Fibroblast of the aortic adventitia (primary cell): ENCODE measurements around the gene ZNF8. TPM values are rescaled to one million over a fixed set of nuclear protein-coding genes. Genes with fewer than 3 reads are reported as not detected.

Experiments used
- DNase-seq: peaks from one replicate; pipeline ENCODE4 v3.0.0-alpha.2; 2010; ENCODE audit warnings: low read depth
- H3K4me3 ChIP-seq: 2 replicates; pipeline ENCODE4 v1.5.1; 2011; ENCODE audit warnings: low read depth, mild to moderate bottlenecking, control low read depth, low read length, moderate library complexity
- small RNA-seq: library from RNA; depleted of rRNA; stranded (forward); fragments of <200 nt; gene quantifications from one replicate; pipeline ENCODE3, GENCODE V24; 2012
- total RNA-seq: library from RNA; depleted of rRNA; stranded (reverse); fragments of >200 nt; gene quantifications from 2 replicates; pipeline ENCODE4 v1.2.3, GENCODE V29; 2012; ENCODE audit warnings: low replicate concordance
- TF ChIP-seq, protein P1 (sequence below): IDR thresholded peaks from 2 replicates; pipeline ENCODE4 v1.5.1; 2011; ENCODE audit warnings: mild to moderate bottlenecking, low read length, control low read depth, inconsistent platforms; ENCODE audit not compliant: insufficient read depth

The ZNF8 gene
- total RNA-seq, 1 donor, result 7.6 TPM

DNA sequence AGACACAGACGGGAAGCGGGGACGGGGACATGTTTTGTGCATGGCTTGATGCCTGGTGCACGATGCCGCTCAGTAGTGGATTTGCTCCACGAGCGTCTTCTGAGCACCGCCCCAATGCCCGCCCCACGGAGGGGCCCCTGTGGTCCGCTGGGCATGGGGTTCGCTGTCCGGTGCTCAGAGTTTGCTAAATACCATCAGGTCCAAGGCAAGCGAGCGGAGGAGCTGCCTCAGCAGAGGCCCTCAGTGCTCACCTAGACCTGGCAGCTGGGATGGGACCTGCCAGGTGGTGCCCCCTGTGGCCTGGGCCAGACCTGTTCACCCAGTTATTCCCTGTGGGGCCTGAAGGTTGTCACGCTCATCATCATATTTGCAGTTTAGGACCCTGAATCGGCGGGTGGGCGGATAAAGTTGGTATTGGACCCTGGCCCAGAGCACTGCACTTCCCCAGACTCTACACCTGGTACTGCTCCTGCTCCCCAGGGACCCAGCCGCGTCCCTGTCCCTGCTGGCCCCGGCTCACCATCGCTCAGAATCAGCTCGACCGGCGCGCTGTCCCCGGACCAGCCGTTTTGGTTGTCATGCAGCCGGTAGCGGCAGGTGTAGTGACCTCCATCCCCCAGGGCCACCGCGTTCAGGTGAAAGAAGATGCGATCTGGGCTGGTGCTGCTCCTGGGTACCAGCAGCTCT is 72.3 kb downstream of the ZNF8 start:
- TF ChIP-seq, protein P1, sequence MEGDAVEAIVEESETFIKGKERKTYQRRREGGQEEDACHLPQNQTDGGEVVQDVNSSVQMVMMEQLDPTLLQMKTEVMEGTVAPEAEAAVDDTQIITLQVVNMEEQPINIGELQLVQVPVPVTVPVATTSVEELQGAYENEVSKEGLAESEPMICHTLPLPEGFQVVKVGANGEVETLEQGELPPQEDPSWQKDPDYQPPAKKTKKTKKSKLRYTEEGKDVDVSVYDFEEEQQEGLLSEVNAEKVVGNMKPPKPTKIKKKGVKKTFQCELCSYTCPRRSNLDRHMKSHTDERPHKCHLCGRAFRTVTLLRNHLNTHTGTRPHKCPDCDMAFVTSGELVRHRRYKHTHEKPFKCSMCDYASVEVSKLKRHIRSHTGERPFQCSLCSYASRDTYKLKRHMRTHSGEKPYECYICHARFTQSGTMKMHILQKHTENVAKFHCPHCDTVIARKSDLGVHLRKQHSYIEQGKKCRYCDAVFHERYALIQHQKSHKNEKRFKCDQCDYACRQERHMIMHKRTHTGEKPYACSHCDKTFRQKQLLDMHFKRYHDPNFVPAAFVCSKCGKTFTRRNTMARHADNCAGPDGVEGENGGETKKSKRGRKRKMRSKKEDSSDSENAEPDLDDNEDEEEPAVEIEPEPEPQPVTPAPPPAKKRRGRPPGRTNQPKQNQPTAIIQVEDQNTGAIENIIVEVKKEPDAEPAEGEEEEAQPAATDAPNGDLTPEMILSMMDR, result no peak
- DNase-seq, result no peak
- H3K4me3 ChIP-seq, result no peak overlapping the region

- H3K4me3 ChIP-seq, result no peak overlapping the region
- DNase-seq, result no peak
- TF ChIP-seq, protein P1, result no peak
Observed at GRCh38 chr19:58351558-58351878, 72.8 kb downstream of the ZNF8 start.

GRCh38 chr19:58351990-58352755 is 73.4 kb downstream of the ZNF8 start:
- TF ChIP-seq, protein P1, result no peak
- no peak overlapping the region for H3K4me3 ChIP-seq
- DNase-seq, result no peak

Small RNA genes within 50 kb of the gene (small RNA-seq; reads per million reads assigned to genes)
- not detected for gene MIR6806

Other genes with a start within 250 kb of the ZNF8 start
- gene ZSCAN1, start 244.9 kb upstream of the ZNF8 start, total RNA-seq, result not detected in 2 replicates
- gene ZNF135, start 219.7 kb upstream of the ZNF8 start, total RNA-seq, result 2.2 and 4.3 TPM in 2 replicates
- 7.6 and 50.7 TPM in 2 replicates for gene ZSCAN18, start 180.7 kb upstream of the ZNF8 start, total RNA-seq
- gene ZNF329, start 128.2 kb upstream of the ZNF8 start, total RNA-seq, result 8.7 and 13.6 TPM in 2 replicates
- 14.7 and 15.6 TPM in 2 replicates for gene ZNF274, start 95.9 kb upstream of the ZNF8 start, total RNA-seq
- gene ZNF544, start 50.0 kb upstream of the ZNF8 start, total RNA-seq, result 28.2 and 35.6 TPM in 2 replicates
- 33.2 and 41.1 TPM in 2 replicates for gene ERVK3-1, start 26.4 kb downstream of the ZNF8 start, total RNA-seq
- 2.9 and 4.1 TPM in 2 replicates for gene ZSCAN22, start 48.0 kb downstream of the ZNF8 start, total RNA-seq
- gene A1BG, start 74.5 kb downstream of the ZNF8 start, total RNA-seq, result 6.8 TPM in 1 of 2 replicates, not detected in the other
- 0.98 and 1.1 TPM in 2 replicates for gene ZNF497, start 83.8 kb downstream of the ZNF8 start, total RNA-seq
- gene ZNF837, start 102.1 kb downstream of the ZNF8 start, total RNA-seq, result 2.6 and 3.4 TPM in 2 replicates
- gene RPS5, start 108.3 kb downstream of the ZNF8 start, total RNA-seq, result 178 and 1,453 TPM in 2 replicates
- not detected in 2 replicates for gene RNF225, start 116.7 kb downstream of the ZNF8 start, total RNA-seq
- gene ZNF584, start 129.7 kb downstream of the ZNF8 start, total RNA-seq, result 14.4 and 17.1 TPM in 2 replicates
- gene ZNF132, start 161.2 kb downstream of the ZNF8 start, total RNA-seq, result 9.2 and 10.8 TPM in 2 replicates
- 9.2 and 9.5 TPM in 2 replicates for gene ZNF324B, start 172.7 kb downstream of the ZNF8 start, total RNA-seq
- 9.2 and 18.4 TPM in 2 replicates for gene ZNF324, start 188.1 kb downstream of the ZNF8 start, total RNA-seq
- 6.7 and 7.5 TPM in 2 replicates for gene ZNF446, start 197.4 kb downstream of the ZNF8 start, total RNA-seq
- 5.2 and 5.5 TPM in 2 replicates for gene SLC27A5, start 233.0 kb downstream of the ZNF8 start, total RNA-seq
- 9.2 and 9.9 TPM in 2 replicates for gene ZBTB45, start 240.9 kb downstream of the ZNF8 start, total RNA-seq